Liver (tissue), 9 donors: ENCODE results near the gene XCR1. TPM values are rescaled to one million over a fixed set of nuclear protein-coding genes. Genes with fewer than 3 reads are reported as not detected.

Experiments used
- DNase-seq: peaks from one replicate; pipeline ENCODE4 v3.0.0-alpha.2; 2017; ENCODE audit warnings: low spot score
- H3K27ac ChIP-seq, 2 donors: one replicate each; pipeline ENCODE4 v1.7.0; 2013; ENCODE audit warnings: inconsistent platforms in 2 of 2, low read length in 2 of 2, control low read depth in 1 of 2, low read depth in 1 of 2, mild to moderate bottlenecking in 1 of 2
- H3K27me3 ChIP-seq, 4 donors: one replicate each; pipeline versions ENCODE4 v1.6.1 to v1.7.0; 2013; ENCODE audit warnings: low read length in 3 of 4, inconsistent platforms in 1 of 4, mild to moderate bottlenecking in 1 of 4, moderate library complexity in 1 of 4; ENCODE audit not compliant: control insufficient read depth in 4 of 4, insufficient read depth in 4 of 4
- H3K36me3 ChIP-seq, 4 donors: one replicate each; pipeline versions ENCODE4 v1.6.1 to v1.7.0; 2013; ENCODE audit warnings: low read length in 3 of 4, mild to moderate bottlenecking in 3 of 4, low read depth in 1 of 4, moderate library complexity in 1 of 4; ENCODE audit not compliant: control insufficient read depth in 4 of 4, insufficient read depth in 3 of 4
- H3K4me1 ChIP-seq, 4 donors: one replicate each; pipeline versions ENCODE4 v1.6.1 to v1.7.0; 2013; ENCODE audit warnings: low read length in 3 of 4, mild to moderate bottlenecking in 3 of 4, moderate library complexity in 1 of 4; ENCODE audit not compliant: control insufficient read depth in 4 of 4, insufficient read depth in 4 of 4
- H3K4me3 ChIP-seq, 3 donors: one replicate each; pipeline versions ENCODE4 v1.6.1 to v1.7.0; 2013; ENCODE audit warnings: low read length in 3 of 3, control low read depth in 1 of 3, low read depth in 1 of 3, mild to moderate bottlenecking in 1 of 3
- H3K9ac ChIP-seq, 2 donors: one replicate each; pipeline ENCODE4 v1.7.0; 2013; ENCODE audit warnings: low read length in 2 of 2, mild to moderate bottlenecking in 2 of 2, moderate library complexity in 2 of 2, control low read depth in 1 of 2, low read depth in 1 of 2
- H3K9me3 ChIP-seq, 4 donors: one replicate each; pipeline versions ENCODE4 v1.6.1 to v1.7.0; 2013; ENCODE audit warnings: low read length in 3 of 4; ENCODE audit not compliant: control insufficient read depth in 4 of 4
- EGR1 ChIP-seq, 2 donors: IDR thresholded peaks; 2 replicates each; pipeline ENCODE4 v1.6.1; 2016 to 2018; ENCODE audit warnings: antibody characterized with exemption in 2 of 2, low read depth in 2 of 2
- FOXA1 ChIP-seq: IDR thresholded peaks from 2 replicates; pipeline ENCODE4 v1.6.1; 2016; ENCODE audit warnings: antibody characterized with exemption
- FOXA2 ChIP-seq: IDR thresholded peaks from 2 replicates; pipeline ENCODE4 v1.6.1; 2016; ENCODE audit warnings: antibody characterized with exemption
- GABPA ChIP-seq, 2 donors: IDR thresholded peaks in 1 of 2; conservative IDR thresholded peaks in 1 of 2; 2 replicates each; pipeline ENCODE4 v1.6.1; 2016; ENCODE audit warnings: antibody characterized with exemption in 2 of 2, mild to moderate bottlenecking in 1 of 2, moderate library complexity in 1 of 2
- HNF4A ChIP-seq, 2 donors: conservative IDR thresholded peaks; 2 replicates each; pipeline ENCODE4 v1.6.1; 2016; ENCODE audit warnings: antibody characterized with exemption in 2 of 2, mild to moderate bottlenecking in 2 of 2
- HNF4G ChIP-seq: IDR thresholded peaks from 2 replicates; pipeline ENCODE4 v1.6.1; 2016; ENCODE audit warnings: antibody characterized with exemption
- JUND ChIP-seq, 2 donors: IDR thresholded peaks; 2 replicates each; pipeline ENCODE4 v1.6.1; 2016; ENCODE audit warnings: antibody characterized with exemption in 2 of 2
- NR2F2 ChIP-seq: IDR thresholded peaks from 2 replicates; pipeline ENCODE4 v1.6.1; 2016; ENCODE audit warnings: antibody characterized with exemption
- RAD21 ChIP-seq, 2 donors: IDR thresholded peaks; 2 replicates each; pipeline ENCODE4 v1.6.1; 2016; ENCODE audit warnings: antibody characterized with exemption in 2 of 2, mild to moderate bottlenecking in 2 of 2
- RXRA ChIP-seq, 2 donors: IDR thresholded peaks; 2 replicates each; pipeline ENCODE4 v1.6.1; 2017 to 2018; ENCODE audit warnings: antibody characterized with exemption in 2 of 2, mild to moderate bottlenecking in 1 of 2
- SP1 ChIP-seq: IDR thresholded peaks from 2 replicates; pipeline ENCODE4 v1.6.1; 2018; ENCODE audit warnings: antibody characterized with exemption, mild to moderate bottlenecking
- TAF1 ChIP-seq: conservative IDR thresholded peaks from 2 replicates; pipeline ENCODE4 v1.6.1; 2016; ENCODE audit warnings: antibody characterized with exemption, mild to moderate bottlenecking
- YY1 ChIP-seq: IDR thresholded peaks from 2 replicates; pipeline ENCODE4 v1.6.1; 2016; ENCODE audit warnings: antibody characterized with exemption, mild to moderate bottlenecking
- WGBS: extraction: QIAGEN DNeasy Blood & Tissue Kit; methylation state at CpG from one replicate; pipeline ENCODE4 v1.1.7; 2013; 5-methylcytosine and 5-hydroxymethylcytosine counted together
- polyA plus RNA-seq, 2 donors: library from polyadenylated mRNA; stranded (reverse) in 1 of 2; unstranded in 1 of 2; fragments of 200-250 nt in 1 of 2; fragments of >200 nt in 1 of 2; fragmentation: Nextera tagmentation in 1 of 2; extraction: Ambion mirVana in 1 of 2; gene quantifications; one replicate each; pipeline versions ENCODE4 v1.2.1 to v1.2.3, GENCODE V29; 2013 to 2015
- total RNA-seq, 2 donors: library from RNA; depleted of rRNA; stranded (reverse); fragments of >200 nt; gene quantifications; one replicate each; pipeline ENCODE4 v1.2.3, GENCODE V29; 2014
- TF ChIP-seq, protein P1 (sequence below): IDR thresholded peaks from 2 replicates; pipeline ENCODE4 v1.6.1; 2016; ENCODE audit warnings: antibody characterized with exemption
- TF ChIP-seq, protein P2 (sequence below): IDR thresholded peaks from 2 replicates; pipeline ENCODE4 v1.6.1; 2016; ENCODE audit warnings: antibody characterized with exemption
- TF ChIP-seq, protein P3 (sequence below): IDR thresholded peaks from 2 replicates; pipeline ENCODE4 v1.6.1; 2016; ENCODE audit warnings: antibody characterized with exemption, mild to moderate bottlenecking
- donor health status: healthy.
- donor health status: healthy.
- donor health status: healthy.
- donor health status: healthy.
- donor health status: healthy.

XCR1 gene
- total and polyA plus RNA-seq, 4 donors, result under 0.01 to 0.08 (median 0.03) TPM; not detected in 1

DNA sequence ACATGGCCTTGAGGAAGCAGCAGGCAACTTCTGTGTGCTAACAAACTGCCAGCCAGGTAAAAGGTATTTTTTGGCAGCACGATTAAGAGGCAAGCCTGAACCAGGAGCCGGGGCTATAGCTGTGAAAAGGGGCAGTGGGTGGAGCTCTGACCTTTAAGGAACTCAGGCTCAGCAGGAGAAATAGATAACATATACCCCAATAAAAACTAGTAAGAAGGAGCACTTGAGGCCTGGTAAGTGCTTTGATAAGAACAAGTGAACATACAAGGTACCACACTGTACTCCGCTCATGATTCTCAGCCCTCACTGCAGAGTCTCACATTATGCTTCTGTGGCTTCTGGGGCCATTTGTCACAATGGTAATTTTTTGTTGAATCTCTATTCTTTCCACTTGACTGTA is 37.1 kb downstream of the XCR1 start:
- H3K36me3 ChIP-seq, result no peaks in the 10 kb centered on the region
- TF ChIP-seq, protein P1, sequence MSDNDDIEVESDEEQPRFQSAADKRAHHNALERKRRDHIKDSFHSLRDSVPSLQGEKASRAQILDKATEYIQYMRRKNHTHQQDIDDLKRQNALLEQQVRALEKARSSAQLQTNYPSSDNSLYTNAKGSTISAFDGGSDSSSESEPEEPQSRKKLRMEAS, result no peak
- H3K27me3 ChIP-seq, result no peaks in the 10 kb centered on the region
- 46% methylated on average over 3 of the region's 3 CpGs for WGBS
- no peak for DNase-seq
- peaks cover 39 to 76% (median 55%) of the 10 kb centered on the region in 4 donors for H3K4me1 ChIP-seq
- H3K27ac ChIP-seq, result no peak overlapping the region
- H3K9ac ChIP-seq, result no peak overlapping the region
- no peaks in the 10 kb centered on the region for H3K9me3 ChIP-seq
- H3K4me3 ChIP-seq, result no peak overlapping the region

DNA sequence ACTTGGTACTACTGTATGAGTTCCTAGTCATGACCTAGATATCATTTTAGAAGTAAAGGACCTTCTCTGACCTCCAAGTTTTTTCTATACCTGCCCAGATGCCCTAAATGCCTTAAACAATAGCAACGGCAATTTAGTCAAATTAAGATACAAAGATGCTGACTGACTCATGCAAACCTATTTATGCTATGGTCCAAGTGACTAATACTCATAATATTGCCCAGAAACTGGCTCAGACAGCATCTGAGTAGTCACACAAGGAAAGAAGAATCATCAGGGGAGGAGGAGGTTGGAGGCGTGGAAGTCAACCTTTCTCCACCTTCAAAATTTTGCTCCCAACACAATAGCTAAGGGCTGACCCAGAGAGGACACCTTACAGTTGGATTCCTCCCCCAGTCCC is 38.5 kb downstream of the XCR1 start:
- H3K27me3 ChIP-seq, result no peaks in the 10 kb centered on the region
- TF ChIP-seq NR2F2 (no peak), JUND (IDR thresholded peaks at IDR 0.05) (no peak), HNF4G (no peak), YY1 (no peak), RAD21 (IDR thresholded peaks at IDR 0.05) (no peak), EGR1 (IDR thresholded peaks at IDR 0.05; ENCODE audit: low read depth in 2 of 2) (no peak), RXRA (IDR thresholded peaks at IDR 0.05) (no peak), TAF1 (no peak), SP1 (no peak), GABPA (IDR thresholded peaks at IDR 0.05 in 1 of 2, conservative IDR thresholded peaks at IDR 0.05 in 1 of 2) (no peak)
- TF ChIP-seq, protein P2, sequence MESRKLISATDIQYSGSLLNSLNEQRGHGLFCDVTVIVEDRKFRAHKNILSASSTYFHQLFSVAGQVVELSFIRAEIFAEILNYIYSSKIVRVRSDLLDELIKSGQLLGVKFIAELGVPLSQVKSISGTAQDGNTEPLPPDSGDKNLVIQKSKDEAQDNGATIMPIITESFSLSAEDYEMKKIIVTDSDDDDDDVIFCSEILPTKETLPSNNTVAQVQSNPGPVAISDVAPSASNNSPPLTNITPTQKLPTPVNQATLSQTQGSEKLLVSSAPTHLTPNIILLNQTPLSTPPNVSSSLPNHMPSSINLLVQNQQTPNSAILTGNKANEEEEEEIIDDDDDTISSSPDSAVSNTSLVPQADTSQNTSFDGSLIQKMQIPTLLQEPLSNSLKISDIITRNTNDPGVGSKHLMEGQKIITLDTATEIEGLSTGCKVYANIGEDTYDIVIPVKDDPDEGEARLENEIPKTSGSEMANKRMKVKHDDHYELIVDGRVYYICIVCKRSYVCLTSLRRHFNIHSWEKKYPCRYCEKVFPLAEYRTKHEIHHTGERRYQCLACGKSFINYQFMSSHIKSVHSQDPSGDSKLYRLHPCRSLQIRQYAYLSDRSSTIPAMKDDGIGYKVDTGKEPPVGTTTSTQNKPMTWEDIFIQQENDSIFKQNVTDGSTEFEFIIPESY, result no peak
- TF ChIP-seq, protein P1, result no peak
- no peak overlapping the region for H3K4me3 ChIP-seq
- H3K4me1 ChIP-seq, result peaks cover 39 to 82% (median 59%) of the 10 kb centered on the region in 4 donors
- H3K9me3 ChIP-seq, result no peaks in the 10 kb centered on the region
- DNase-seq, result no peak
- peak overlapping the region; percentile 92 to 98 for H3K27ac ChIP-seq
- H3K9ac ChIP-seq, result no peak overlapping the region
- 90% methylated on average over 2 of the region's 2 CpGs for WGBS
- peaks cover 0 to 6% (median 2%) of the 10 kb centered on the region in 4 donors for H3K36me3 ChIP-seq

DNA sequence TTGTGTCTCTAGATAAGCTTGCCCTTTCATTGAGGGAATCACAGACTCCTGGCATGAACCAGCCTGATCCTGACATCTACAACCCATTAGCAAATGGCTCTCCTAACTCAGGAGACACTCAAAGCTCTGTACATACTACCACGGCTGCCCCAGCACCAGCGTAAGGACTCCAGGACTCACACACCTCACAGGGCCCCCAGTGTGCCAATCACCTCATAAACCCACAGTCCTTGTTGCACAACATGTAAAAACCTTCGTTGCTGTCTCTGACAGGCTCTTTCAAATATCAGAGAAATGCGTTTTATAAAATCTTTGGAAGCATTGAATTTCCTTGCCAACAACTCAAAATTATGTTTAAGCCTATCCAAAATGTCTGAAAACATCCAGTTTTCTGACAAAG is 38.9 kb downstream of the XCR1 start:
- WGBS, result 40% methylated on average over 4 of the region's 4 CpGs
- no peak for DNase-seq
- H3K9ac ChIP-seq, result no peak overlapping the region
- H3K4me1 ChIP-seq, result peaks cover 37 to 78% (median 57%) of the 10 kb centered on the region in 4 donors
- peak overlapping the region; percentile 92 to 98 for H3K27ac ChIP-seq
- TF ChIP-seq, protein P3, sequence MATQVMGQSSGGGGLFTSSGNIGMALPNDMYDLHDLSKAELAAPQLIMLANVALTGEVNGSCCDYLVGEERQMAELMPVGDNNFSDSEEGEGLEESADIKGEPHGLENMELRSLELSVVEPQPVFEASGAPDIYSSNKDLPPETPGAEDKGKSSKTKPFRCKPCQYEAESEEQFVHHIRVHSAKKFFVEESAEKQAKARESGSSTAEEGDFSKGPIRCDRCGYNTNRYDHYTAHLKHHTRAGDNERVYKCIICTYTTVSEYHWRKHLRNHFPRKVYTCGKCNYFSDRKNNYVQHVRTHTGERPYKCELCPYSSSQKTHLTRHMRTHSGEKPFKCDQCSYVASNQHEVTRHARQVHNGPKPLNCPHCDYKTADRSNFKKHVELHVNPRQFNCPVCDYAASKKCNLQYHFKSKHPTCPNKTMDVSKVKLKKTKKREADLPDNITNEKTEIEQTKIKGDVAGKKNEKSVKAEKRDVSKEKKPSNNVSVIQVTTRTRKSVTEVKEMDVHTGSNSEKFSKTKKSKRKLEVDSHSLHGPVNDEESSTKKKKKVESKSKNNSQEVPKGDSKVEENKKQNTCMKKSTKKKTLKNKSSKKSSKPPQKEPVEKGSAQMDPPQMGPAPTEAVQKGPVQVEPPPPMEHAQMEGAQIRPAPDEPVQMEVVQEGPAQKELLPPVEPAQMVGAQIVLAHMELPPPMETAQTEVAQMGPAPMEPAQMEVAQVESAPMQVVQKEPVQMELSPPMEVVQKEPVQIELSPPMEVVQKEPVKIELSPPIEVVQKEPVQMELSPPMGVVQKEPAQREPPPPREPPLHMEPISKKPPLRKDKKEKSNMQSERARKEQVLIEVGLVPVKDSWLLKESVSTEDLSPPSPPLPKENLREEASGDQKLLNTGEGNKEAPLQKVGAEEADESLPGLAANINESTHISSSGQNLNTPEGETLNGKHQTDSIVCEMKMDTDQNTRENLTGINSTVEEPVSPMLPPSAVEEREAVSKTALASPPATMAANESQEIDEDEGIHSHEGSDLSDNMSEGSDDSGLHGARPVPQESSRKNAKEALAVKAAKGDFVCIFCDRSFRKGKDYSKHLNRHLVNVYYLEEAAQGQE, result no peak
- TF ChIP-seq RAD21 (IDR thresholded peaks at IDR 0.05), result no peak
- TF ChIP-seq NR2F2, result no peak
- TF ChIP-seq HNF4G, result no peak
- no peak for TF ChIP-seq FOXA1
- no peak for TF ChIP-seq FOXA2
- TF ChIP-seq HNF4A (conservative IDR thresholded peaks at IDR 0.05), result peak; percentile 15 to 34
- H3K9me3 ChIP-seq, result no peaks in the 10 kb centered on the region
- no peak overlapping the region for H3K4me3 ChIP-seq
- no peaks in the 10 kb centered on the region for H3K27me3 ChIP-seq
- peaks cover 0 to 9% (median 5%) of the 10 kb centered on the region in 4 donors for H3K36me3 ChIP-seq
